SHP77 (cell line): ENCODE results near the gene AADACL4.
"Not testable (repeated sequence)": the region's sequence is repeated elsewhere in the genome, so short reads cannot be mapped to it uniquely, and the experiment has no call there.

ENCODE experiments used
- DNase-seq, 2 experiments: peaks; one replicate each; lab custom pipeline; 2025; lab: John Stamatoyannopoulos, UW

The AADACL4 gene

DNA sequence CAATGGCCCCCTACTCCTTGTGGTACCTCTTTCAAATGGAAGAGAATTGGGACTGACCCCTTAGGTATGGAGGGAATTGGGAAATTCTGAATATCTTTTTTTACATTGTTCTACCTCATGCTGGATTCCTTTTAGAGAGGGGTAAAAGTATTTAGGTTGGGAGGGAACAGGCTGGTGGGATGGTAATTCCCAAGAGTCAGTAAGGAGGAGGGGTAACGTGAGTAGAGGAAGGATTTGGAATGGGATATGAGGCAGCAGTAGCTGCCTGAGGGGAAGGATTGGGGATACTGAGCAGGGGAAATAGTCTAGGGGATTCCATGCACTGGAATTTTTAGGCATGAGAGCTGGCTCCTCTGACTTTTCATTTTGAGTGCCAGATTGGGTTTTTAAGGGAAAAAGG is 68.2 kb downstream of the AADACL4 start:
- no peak for DNase-seq

DNA sequence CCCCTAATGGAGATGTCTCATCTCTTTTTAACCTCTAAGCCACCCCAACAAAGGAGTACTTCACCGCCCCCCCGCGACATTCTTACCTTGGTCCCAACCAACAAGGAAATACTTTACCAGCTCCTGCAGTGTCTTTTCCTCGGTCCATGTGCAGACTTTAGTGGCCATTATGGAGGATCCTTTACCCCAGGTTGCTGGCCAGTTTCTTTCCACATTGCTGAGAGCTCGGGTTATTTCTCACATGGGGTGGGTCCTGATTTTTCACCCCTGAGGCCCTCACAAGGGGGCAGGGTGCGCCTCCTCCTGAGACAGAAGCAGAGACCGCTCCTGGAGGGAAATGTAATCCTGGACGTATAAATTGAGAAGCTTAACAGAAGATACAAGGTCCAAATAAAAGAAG is 69.0 kb downstream of the AADACL4 start:
- DNase-seq, result no peak

GRCh38 chr1:12713651-12714050 is 69.8 kb downstream of the AADACL4 start:
- DNase-seq, result not testable (repeated sequence)

GRCh38 chr1:12714710-12715475 is 71.0 kb downstream of the AADACL4 start:
- DNase-seq, result no peak

- DNase-seq, result no peak
Measured at GRCh38 chr1:12715896-12716437, 72.1 kb downstream of the AADACL4 start, which contains the start of gene AADACL3. Gene AADACL3 (plus strand): TSS chr1:12716110. CDS start chr1:12716177, 67 bp downstream.
